Astrocyte (in vitro differentiated cells and primary cell): ENCODE results near the gene PTOV1.

Source experiments
- EZH2 ChIP-seq: IDR thresholded peaks from 2 replicates; pipeline ENCODE4 v1.6.1; 2012; ENCODE audit warnings: mild to moderate bottlenecking, low read length, inconsistent platforms; ENCODE audit not compliant: insufficient read depth
- TF ChIP-seq, protein P1 (sequence below): IDR thresholded peaks from 2 replicates; pipeline ENCODE4 v1.5.1; 2011; ENCODE audit warnings: low read depth, mild to moderate bottlenecking, inconsistent platforms, low read length, moderate library complexity; ENCODE audit not compliant: insufficient read depth

DNA sequence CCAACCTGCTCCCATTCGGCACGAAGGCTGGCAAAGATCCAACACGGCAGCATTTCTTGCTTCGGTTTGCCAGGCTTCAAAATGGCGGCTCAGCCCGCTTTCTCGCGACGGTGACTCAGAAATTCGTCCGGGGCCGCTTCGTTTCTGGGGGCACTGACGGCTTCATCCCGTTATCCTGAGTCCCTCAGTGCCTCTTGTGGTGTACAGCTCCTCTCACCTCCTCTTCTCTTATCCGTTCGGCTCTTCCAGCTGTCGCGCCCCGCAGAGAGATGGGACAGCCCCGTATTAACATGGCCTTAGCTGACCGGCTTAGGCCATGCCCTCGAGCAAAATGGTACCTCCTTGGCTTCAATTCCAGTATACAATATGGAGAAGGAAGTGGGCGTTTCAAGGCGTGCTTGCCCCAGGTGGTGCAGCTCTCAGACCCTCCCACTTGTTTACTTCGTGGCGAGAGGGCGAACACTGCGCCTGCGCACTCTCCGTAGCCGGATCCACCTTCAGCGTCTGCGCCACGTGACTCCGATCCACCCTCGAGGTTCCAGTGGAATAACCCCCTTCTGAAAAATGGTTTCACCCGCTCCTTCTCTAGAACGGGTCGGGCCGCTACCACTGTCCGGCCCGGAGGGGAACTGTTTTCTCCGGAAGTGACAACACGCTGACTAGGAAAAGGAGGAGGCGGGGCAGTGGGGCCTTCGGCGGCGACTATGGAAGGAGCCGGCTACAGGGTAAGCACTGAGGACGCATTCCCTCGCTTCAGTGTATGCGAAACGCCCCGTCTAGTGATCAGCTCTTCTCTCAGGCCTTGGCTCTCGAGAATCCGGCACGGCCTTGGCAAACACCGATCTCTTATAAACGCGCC lies 26.3 kb downstream of the PTOV1 start, which contains the start of the genes AKT1S1 and TBC1D17:
- TF ChIP-seq, protein P1, sequence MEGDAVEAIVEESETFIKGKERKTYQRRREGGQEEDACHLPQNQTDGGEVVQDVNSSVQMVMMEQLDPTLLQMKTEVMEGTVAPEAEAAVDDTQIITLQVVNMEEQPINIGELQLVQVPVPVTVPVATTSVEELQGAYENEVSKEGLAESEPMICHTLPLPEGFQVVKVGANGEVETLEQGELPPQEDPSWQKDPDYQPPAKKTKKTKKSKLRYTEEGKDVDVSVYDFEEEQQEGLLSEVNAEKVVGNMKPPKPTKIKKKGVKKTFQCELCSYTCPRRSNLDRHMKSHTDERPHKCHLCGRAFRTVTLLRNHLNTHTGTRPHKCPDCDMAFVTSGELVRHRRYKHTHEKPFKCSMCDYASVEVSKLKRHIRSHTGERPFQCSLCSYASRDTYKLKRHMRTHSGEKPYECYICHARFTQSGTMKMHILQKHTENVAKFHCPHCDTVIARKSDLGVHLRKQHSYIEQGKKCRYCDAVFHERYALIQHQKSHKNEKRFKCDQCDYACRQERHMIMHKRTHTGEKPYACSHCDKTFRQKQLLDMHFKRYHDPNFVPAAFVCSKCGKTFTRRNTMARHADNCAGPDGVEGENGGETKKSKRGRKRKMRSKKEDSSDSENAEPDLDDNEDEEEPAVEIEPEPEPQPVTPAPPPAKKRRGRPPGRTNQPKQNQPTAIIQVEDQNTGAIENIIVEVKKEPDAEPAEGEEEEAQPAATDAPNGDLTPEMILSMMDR, result no peak
- no peak for TF ChIP-seq EZH2
